HCT116 (cell line): ENCODE measurements around the gene PILRA. TPM values are rescaled to one million over a fixed set of nuclear protein-coding genes. Genes with fewer than 3 reads are reported as not detected.

ENCODE experiments used
- ATAC-seq: fragments of 200-7000 bp; cut with Tn5 transposase; 2 replicates; pipeline ENCODE4 v1.9.1; 2020; ENCODE audit warnings: mild to moderate bottlenecking, moderate library complexity
- BruUV-seq: library from RNA; stranded (reverse); fragments of 400-500 nt; replicated peaks from 2 replicates; lab custom pipeline; 2021; lab: Mats Ljungman, UMichigan
- CTCF ChIA-PET: fragments of 300-600 bp; sonication (Branson Sonifier 250); formaldehyde crosslinking; loops from one replicate; lab custom pipeline; 2021; ENCODE audit warnings: antibody characterized with exemption; lab: Charles Lee
- POLR2A ChIA-PET: fragments of 300-600, 350-600 bp; sonication (Branson Sonifier 250); formaldehyde crosslinking; loops from one replicate; lab custom pipeline; 2021; ENCODE audit warnings: antibody characterized with exemption; lab: Charles Lee
- RAD21 ChIA-PET, 2 experiments: fragments of 300-600 bp; sonication (Branson Sonifier 250); formaldehyde crosslinking; loops; one replicate each; lab custom pipeline; 2023; ENCODE audit warnings: low total read pairs in 2 of 2; ENCODE audit not compliant: uncharacterized antibody in 2 of 2, unreplicated experiment in 2 of 2, low non-redundant PET in 1 of 2; lab: Charles Lee
- DNase-seq: peaks from one replicate; pipeline ENCODE4 v3.0.0-alpha.2; 2010; ENCODE audit warnings: low read depth, low spot score
- H2AFZ ChIP-seq: fragments of 200-600 bp; shearing (Covaris generic), sonication (generic); 2 replicates; pipeline ENCODE4 v1.6.1; 2017; ENCODE audit warnings: low read depth, mixed run types, mixed read lengths, antibody characterized with exemption, low read length; ENCODE audit not compliant: poor library complexity, severe bottlenecking
- H3K27ac ChIP-seq: 2 replicates; pipeline ENCODE4 v1.5.1; 2012; ENCODE audit warnings: low read depth, low read length
- H3K27me3 ChIP-seq: fragments of 200-600 bp; sonication (generic); 2 replicates; pipeline ENCODE4 v1.6.1; 2016; ENCODE audit warnings: mixed run types, low read length, mixed read lengths; ENCODE audit not compliant: insufficient read depth
- H3K36me3 ChIP-seq, 2 experiments: fragments of 200-500 bp in 1 of 2; fragments of 200-600 bp in 1 of 2; sonication (Bioruptor generic) in 1 of 2; sonication (generic) in 1 of 2; 2 replicates each; pipeline versions ENCODE4 v1.5.1 to v1.6.1; 2014 to 2016; ENCODE audit warnings: low read length in 2 of 2, inconsistent platforms in 1 of 2, mixed read lengths in 1 of 2, mixed run types in 1 of 2; ENCODE audit not compliant: insufficient read depth in 2 of 2, control insufficient read depth in 1 of 2
- H3K4me1 ChIP-seq, 2 experiments: fragments of 200-600 bp in 1 of 2; sonication (generic) in 1 of 2; 2 replicates each; pipeline versions ENCODE4 v1.5.1 to v1.6.1; 2012 to 2017; ENCODE audit warnings: low read length in 2 of 2, inconsistent platforms in 1 of 2, mild to moderate bottlenecking in 1 of 2, mixed read lengths in 1 of 2, mixed run types in 1 of 2, moderate library complexity in 1 of 2; ENCODE audit not compliant: insufficient read depth in 2 of 2, control insufficient read depth in 1 of 2
- H3K4me2 ChIP-seq: fragments of 200-600 bp; sonication (generic); 2 replicates; pipeline ENCODE4 v1.6.1; 2017; ENCODE audit warnings: mixed run types, low read length, mixed read lengths
- H3K4me3 ChIP-seq, 2 experiments: fragments of 200-600 bp in 1 of 2; sonication (generic) in 1 of 2; replicated peaks in 1 of 2; 2 replicates each; pipeline ENCODE4 v1.5.1; 2011 to 2016; ENCODE audit warnings: low read length in 2 of 2, control low read depth in 1 of 2, low read depth in 1 of 2, mild to moderate bottlenecking in 1 of 2, mixed read lengths in 1 of 2, mixed run types in 1 of 2
- H3K79me2 ChIP-seq: fragments of 200-600 bp; sonication (generic); 2 replicates; pipeline ENCODE4 v1.6.1; 2017; ENCODE audit warnings: mild to moderate bottlenecking, mixed run types, low read length, moderate library complexity, mixed read lengths; ENCODE audit not compliant: insufficient read depth
- H3K9ac ChIP-seq: fragments of 200-600 bp; sonication (generic); 2 replicates; pipeline ENCODE4 v1.6.1; 2016; ENCODE audit warnings: low read length, mixed read lengths
- H3K9me2 ChIP-seq: fragments of 200-600 bp; sonication (generic), shearing (Covaris generic); 2 replicates; pipeline ENCODE4 v1.6.1; 2017; ENCODE audit warnings: mixed run types, mild to moderate bottlenecking, moderate library complexity; ENCODE audit not compliant: insufficient read depth
- H3K9me3 ChIP-seq, 2 experiments: fragments of 200-500 bp in 1 of 2; fragments of 200-600 bp in 1 of 2; sonication (Bioruptor generic) in 1 of 2; sonication (generic) in 1 of 2; 2 replicates each; pipeline ENCODE4 v1.6.1; 2014 to 2017; ENCODE audit warnings: low read length in 2 of 2, mixed read lengths in 2 of 2, inconsistent platforms in 1 of 2, low read depth in 1 of 2, mild to moderate bottlenecking in 1 of 2, mixed run types in 1 of 2, moderate library complexity in 1 of 2; ENCODE audit not compliant: control insufficient read depth in 1 of 2, insufficient read depth in 1 of 2
- H4K20me1 ChIP-seq: fragments of 200-600 bp; sonication (generic), shearing (Covaris generic); 2 replicates; pipeline ENCODE4 v1.6.1; 2017; ENCODE audit warnings: mixed run types, mild to moderate bottlenecking, moderate library complexity; ENCODE audit not compliant: insufficient read depth
- ATF3 ChIP-seq: IDR thresholded peaks from 2 replicates; pipeline ENCODE4 v1.6.1; 2012
- CBX3 ChIP-seq: IDR thresholded peaks from 2 replicates; pipeline ENCODE4 v1.6.1; 2012; ENCODE audit warnings: low read depth
- CEBPB ChIP-seq: IDR thresholded peaks from 2 replicates; pipeline ENCODE4 v1.6.1; 2012; ENCODE audit warnings: low read depth
- EGR1 ChIP-seq: IDR thresholded peaks from 2 replicates; pipeline ENCODE4 v1.6.1; 2012; ENCODE audit warnings: low read depth
- EZH2 ChIP-seq: fragments of 200-600 bp; sonication (generic); IDR thresholded peaks from 2 replicates; pipeline ENCODE4 v1.6.1; 2017; ENCODE audit warnings: antibody characterized with exemption, mixed run types
- JUND ChIP-seq: IDR thresholded peaks from 2 replicates; pipeline ENCODE4 v1.6.1; 2012
- POLR2A ChIP-seq: IDR thresholded peaks from 2 replicates; pipeline ENCODE4 v1.7.0; 2011; ENCODE audit warnings: borderline replicate concordance; ENCODE audit not compliant: insufficient read depth, insufficient read length; ENCODE audit errors: extremely low read depth
- POLR2AphosphoS5 ChIP-seq: IDR thresholded peaks from 2 replicates; pipeline ENCODE4 v1.6.1; 2011; ENCODE audit warnings: mild to moderate bottlenecking, low read depth, low read length, moderate library complexity
- SP1 ChIP-seq: IDR thresholded peaks from 2 replicates; pipeline ENCODE4 v1.6.1; 2012; ENCODE audit warnings: low read depth
- TCF7L2 ChIP-seq: IDR thresholded peaks from 2 replicates; pipeline ENCODE4 v1.7.0; 2011; ENCODE audit warnings: borderline replicate concordance, inconsistent platforms; ENCODE audit not compliant: insufficient read depth, insufficient read length; ENCODE audit errors: extremely low read depth
- YY1 ChIP-seq: IDR thresholded peaks from 2 replicates; pipeline ENCODE4 v1.6.1; 2011; ENCODE audit warnings: low read length, low read depth, moderate library complexity, mild to moderate bottlenecking; ENCODE audit not compliant: insufficient replicate concordance; ENCODE audit errors: extremely low read depth
- ZBTB33 ChIP-seq: IDR thresholded peaks from 2 replicates; pipeline ENCODE4 v1.6.1; 2011; ENCODE audit warnings: mild to moderate bottlenecking, low read length, moderate library complexity; ENCODE audit not compliant: insufficient replicate concordance; ENCODE audit errors: extremely low read depth
- ZFX ChIP-seq: fragments of 450-650 bp; IDR thresholded peaks from 2 replicates; pipeline ENCODE4 v1.6.1; 2017
- ZNF274 ChIP-seq: fragments of 200-500 bp; sonication (Bioruptor generic); IDR thresholded peaks from 2 replicates; pipeline ENCODE4 v1.6.1; 2014; ENCODE audit warnings: mild to moderate bottlenecking, low read depth, low read length, inconsistent platforms
- intact Hi-C: fragments of 100-400 bp; cut with micrococcal nuclease; formaldehyde crosslinking; loops from 2 replicates; pipeline ENCODE4 v1.10.0; 2022
- total RNA-seq: library from RNA; stranded (reverse); gene quantifications from one replicate; pipeline ENCODE4 v1.2.1, GENCODE V29; 2021; ENCODE audit not compliant: unreplicated experiment
- TF ChIP-seq, protein P1 (sequence below): IDR thresholded peaks from 2 replicates; pipeline ENCODE4 v1.6.1; 2012; ENCODE audit warnings: low read depth

Gene PILRA
- total RNA-seq, 1 experiment from 2014 or later, result 1.8 TPM

DNA sequence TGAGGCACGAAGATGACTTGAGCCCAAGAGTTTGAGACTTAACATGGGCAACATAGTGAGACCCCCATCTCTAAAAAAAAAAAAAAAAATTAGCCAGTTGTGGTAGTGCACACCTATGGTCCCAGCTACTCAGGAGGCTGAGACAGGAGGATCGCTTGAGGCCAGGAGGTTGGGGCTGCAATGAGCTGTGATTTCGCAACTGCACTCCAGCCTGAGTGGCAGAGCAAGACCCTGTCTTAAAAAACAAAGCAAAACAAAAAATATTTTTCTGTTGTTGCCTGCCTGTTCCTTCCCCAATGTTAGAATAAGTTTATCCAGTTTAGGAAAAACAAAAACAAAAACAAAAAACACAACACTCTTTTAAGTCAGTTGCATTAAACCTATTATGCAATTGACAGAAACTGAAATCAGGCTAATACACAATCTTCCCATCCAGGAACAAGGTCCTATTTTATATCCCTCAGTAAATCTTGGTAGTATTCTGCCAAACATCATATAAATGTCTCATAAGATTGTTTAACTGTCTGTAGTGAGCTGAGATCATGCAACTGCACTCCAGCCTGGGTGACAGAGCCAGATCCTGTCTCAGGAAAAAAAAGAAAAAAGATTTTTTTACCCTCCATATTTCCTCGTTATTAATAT lies 4.9 kb downstream of the PILRA start:
- RAD21 ChIA-PET, result interaction anchor here in 1 of 2 experiments (0.5 kb wide), 1 partner anchor 29 kb away, joined by 7 read pairs; no protein-coding TSS in a partner anchor
- CTCF ChIA-PET, result no interaction called here
- no peaks in the 10 kb centered on the region for H3K9me2 ChIP-seq
- TF ChIP-seq JUND (no peak), CBX3 (no peak), ZBTB33 (no peak), POLR2A (no peak), ATF3 (no peak), YY1 (no peak), CEBPB (no peak), POLR2AphosphoS5 (no peak), ZNF274 (no peak), TCF7L2 (no peak), ZFX (no peak), EZH2 (no peak), SP1 (no peak), EGR1 (no peak)
- TF ChIP-seq, protein P1, sequence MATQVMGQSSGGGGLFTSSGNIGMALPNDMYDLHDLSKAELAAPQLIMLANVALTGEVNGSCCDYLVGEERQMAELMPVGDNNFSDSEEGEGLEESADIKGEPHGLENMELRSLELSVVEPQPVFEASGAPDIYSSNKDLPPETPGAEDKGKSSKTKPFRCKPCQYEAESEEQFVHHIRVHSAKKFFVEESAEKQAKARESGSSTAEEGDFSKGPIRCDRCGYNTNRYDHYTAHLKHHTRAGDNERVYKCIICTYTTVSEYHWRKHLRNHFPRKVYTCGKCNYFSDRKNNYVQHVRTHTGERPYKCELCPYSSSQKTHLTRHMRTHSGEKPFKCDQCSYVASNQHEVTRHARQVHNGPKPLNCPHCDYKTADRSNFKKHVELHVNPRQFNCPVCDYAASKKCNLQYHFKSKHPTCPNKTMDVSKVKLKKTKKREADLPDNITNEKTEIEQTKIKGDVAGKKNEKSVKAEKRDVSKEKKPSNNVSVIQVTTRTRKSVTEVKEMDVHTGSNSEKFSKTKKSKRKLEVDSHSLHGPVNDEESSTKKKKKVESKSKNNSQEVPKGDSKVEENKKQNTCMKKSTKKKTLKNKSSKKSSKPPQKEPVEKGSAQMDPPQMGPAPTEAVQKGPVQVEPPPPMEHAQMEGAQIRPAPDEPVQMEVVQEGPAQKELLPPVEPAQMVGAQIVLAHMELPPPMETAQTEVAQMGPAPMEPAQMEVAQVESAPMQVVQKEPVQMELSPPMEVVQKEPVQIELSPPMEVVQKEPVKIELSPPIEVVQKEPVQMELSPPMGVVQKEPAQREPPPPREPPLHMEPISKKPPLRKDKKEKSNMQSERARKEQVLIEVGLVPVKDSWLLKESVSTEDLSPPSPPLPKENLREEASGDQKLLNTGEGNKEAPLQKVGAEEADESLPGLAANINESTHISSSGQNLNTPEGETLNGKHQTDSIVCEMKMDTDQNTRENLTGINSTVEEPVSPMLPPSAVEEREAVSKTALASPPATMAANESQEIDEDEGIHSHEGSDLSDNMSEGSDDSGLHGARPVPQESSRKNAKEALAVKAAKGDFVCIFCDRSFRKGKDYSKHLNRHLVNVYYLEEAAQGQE, result no peak
- TF ChIP-seq, all 23 proteins: peak for 0
- Histone ChIP-seq H2AFZ (no peak overlapping the region), H3K79me2 (no peaks in the 10 kb centered on the region), H3K9ac (no peak overlapping the region), H3K27me3 (no peaks in the 10 kb centered on the region), H3K27ac (no peak overlapping the region), H3K9me3 (no peaks in the 10 kb centered on the region), H4K20me1 (no peaks in the 10 kb centered on the region), H3K4me1 (no peaks in the 10 kb centered on the region), H3K36me3 (no peaks in the 10 kb centered on the region), H3K4me2 (no peak overlapping the region), H3K4me3 (no peak overlapping the region)
- no peak for DNase-seq
- intact Hi-C loops, result no loop called here
- ATAC-seq, result no peak
- no TSS peak for BruUV-seq
- POLR2A ChIA-PET, result no interaction called here
